Astrocyte (in vitro differentiated cells and primary cell): ENCODE results near the gene MED9. TPM values are rescaled to one million over a fixed set of nuclear protein-coding genes. Genes with fewer than 3 reads are reported as not detected.

ENCODE experiments used
- DNase-seq: peaks from one replicate; pipeline ENCODE4 v3.0.0-alpha.2; 2010; ENCODE audit warnings: low read depth
- FAIRE-seq: peaks from 2 replicates; lab custom pipeline; 2011; peaks lifted over from hg19 to GRCh38; lab: Jason Lieb, UNC
- H2AFZ ChIP-seq: 2 replicates; pipeline ENCODE4 v1.6.0; 2012; ENCODE audit warnings: low read depth, low read length, inconsistent platforms
- H3K27ac ChIP-seq: 2 replicates; pipeline ENCODE4 v1.5.1; 2011; ENCODE audit warnings: low read depth, low read length, inconsistent platforms
- H3K27me3 ChIP-seq: 2 replicates; pipeline ENCODE4 v1.6.0; 2011; ENCODE audit warnings: low read length, inconsistent platforms; ENCODE audit not compliant: insufficient read depth
- H3K36me3 ChIP-seq: 2 replicates; pipeline ENCODE4 v1.5.1; 2011; ENCODE audit warnings: low read length, inconsistent platforms; ENCODE audit not compliant: insufficient read depth
- H3K4me1 ChIP-seq: 2 replicates; pipeline ENCODE4 v1.5.1; 2011; ENCODE audit warnings: low read length, inconsistent platforms; ENCODE audit not compliant: insufficient read depth
- H3K4me2 ChIP-seq: 2 replicates; pipeline ENCODE4 v1.6.0; 2012; ENCODE audit warnings: low read length, inconsistent platforms
- H3K4me3 ChIP-seq: 2 replicates; pipeline ENCODE4 v1.5.1; 2011; ENCODE audit warnings: low read depth, mild to moderate bottlenecking, low read length, inconsistent platforms; ENCODE audit not compliant: insufficient read depth
- H3K79me2 ChIP-seq: 2 replicates; pipeline ENCODE4 v1.6.0; 2012; ENCODE audit warnings: mild to moderate bottlenecking, low read length, inconsistent platforms; ENCODE audit not compliant: insufficient read depth
- H3K9ac ChIP-seq: 2 replicates; pipeline ENCODE4 v1.6.0; 2012; ENCODE audit warnings: mild to moderate bottlenecking, low read length, inconsistent platforms
- H3K9me3 ChIP-seq: 2 replicates; pipeline ENCODE4 v1.5.1; 2012; ENCODE audit warnings: low read depth, mild to moderate bottlenecking, low read length, inconsistent platforms; ENCODE audit not compliant: insufficient read depth
- H4K20me1 ChIP-seq: 2 replicates; pipeline ENCODE4 v1.6.0; 2012; ENCODE audit warnings: low read length, inconsistent platforms; ENCODE audit not compliant: insufficient read depth
- H3K27ac Mint-ChIP-seq: one replicate; pipeline ENCODE4 v1.8.0; 2021; ENCODE audit warnings: mild to moderate bottlenecking, mixed read lengths; ENCODE audit not compliant: unreplicated experiment
- H3K27me3 Mint-ChIP-seq: one replicate; pipeline ENCODE4 v1.8.0; 2021; ENCODE audit warnings: low read depth, mixed read lengths; ENCODE audit not compliant: unreplicated experiment
- H3K36me3 Mint-ChIP-seq: one replicate; pipeline ENCODE4 v1.8.0; 2021; ENCODE audit warnings: low read depth, mixed read lengths; ENCODE audit not compliant: unreplicated experiment
- H3K4me1 Mint-ChIP-seq: one replicate; pipeline ENCODE4 v1.8.0; 2021; ENCODE audit warnings: low read depth, mixed read lengths; ENCODE audit not compliant: unreplicated experiment
- H3K4me3 Mint-ChIP-seq: one replicate; pipeline ENCODE4 v1.8.0; 2021; ENCODE audit warnings: mild to moderate bottlenecking, moderate library complexity, mixed read lengths; ENCODE audit not compliant: unreplicated experiment
- H3K9me3 Mint-ChIP-seq: one replicate; pipeline ENCODE4 v1.8.0; 2021; ENCODE audit warnings: mild to moderate bottlenecking, mixed read lengths; ENCODE audit not compliant: unreplicated experiment
- EZH2 ChIP-seq: IDR thresholded peaks from 2 replicates; pipeline ENCODE4 v1.6.1; 2012; ENCODE audit warnings: mild to moderate bottlenecking, low read length, inconsistent platforms; ENCODE audit not compliant: insufficient read depth
- total RNA-seq: library from RNA; stranded (reverse); gene quantifications from 2 replicates; pipeline ENCODE4 v1.2.1, GENCODE V29; 2021
- TF ChIP-seq, protein P1 (sequence below): IDR thresholded peaks from 2 replicates; pipeline ENCODE4 v1.5.1; 2011; ENCODE audit warnings: low read depth, mild to moderate bottlenecking, inconsistent platforms, low read length, moderate library complexity; ENCODE audit not compliant: insufficient read depth

MED9 gene
- total RNA-seq, 1 donor from 2014 or later, result 9.4 TPM

DNA sequence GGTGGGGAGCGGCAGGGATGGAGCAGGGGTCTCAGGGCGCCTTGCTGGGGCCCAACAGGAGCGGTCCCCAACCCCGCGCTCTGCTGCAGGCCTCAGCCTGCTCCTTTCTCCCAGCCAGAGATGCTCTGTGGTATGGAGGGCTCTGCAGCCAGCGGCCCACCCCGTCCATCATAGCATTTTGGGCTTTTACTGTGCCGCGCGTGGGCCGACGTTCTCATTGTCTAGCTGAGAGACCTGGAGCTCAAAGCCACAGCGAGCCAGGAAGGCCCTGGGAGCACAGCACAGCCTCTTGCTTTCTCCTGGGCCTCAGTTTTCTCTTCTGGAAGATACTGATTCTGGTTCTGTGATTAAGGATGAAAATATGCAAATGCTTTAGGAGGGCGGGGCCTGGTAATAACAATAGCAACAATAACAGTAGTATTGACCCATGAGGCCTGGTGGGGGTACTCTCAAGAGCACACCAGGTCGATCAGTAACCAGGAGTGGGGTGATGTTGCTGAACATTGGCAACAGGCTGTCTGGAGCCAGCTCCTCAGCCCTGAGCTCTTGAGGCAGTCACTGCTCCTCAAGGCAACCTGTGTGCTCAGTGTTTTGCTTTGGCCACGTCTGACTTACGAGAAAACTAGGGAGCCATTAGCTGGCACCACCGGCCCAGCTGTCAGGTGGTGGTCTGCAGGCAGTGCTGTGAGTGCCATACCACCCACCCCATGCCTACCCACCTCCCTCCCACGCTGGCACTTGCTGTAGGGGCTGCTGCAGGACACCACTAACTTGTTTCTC lies 20.5 kb downstream of the MED9 start:
- Mint-ChIP-seq H3K36me3 (no peaks in the 10 kb centered on the region), H3K27ac (no peak overlapping the region), H3K27me3 (peaks cover 38% of the 10 kb centered on the region), H3K4me3 (peak overlapping the region; percentile 60), H3K4me1 (peaks cover 3% of the 10 kb centered on the region), H3K9me3 (no peaks in the 10 kb centered on the region)
- Histone ChIP-seq H3K27ac (no peak overlapping the region), H3K4me1 (peaks cover 19% of the 10 kb centered on the region), H4K20me1 (peaks cover 21% of the 10 kb centered on the region), H3K4me3 (no peak overlapping the region), H3K36me3 (no peaks in the 10 kb centered on the region), H3K4me2 (peak overlapping the region; percentile 99), H3K9ac (peak overlapping the region; percentile 73), H3K79me2 (no peaks in the 10 kb centered on the region), H3K27me3 (peaks cover 10% of the 10 kb centered on the region), H3K9me3 (no peaks in the 10 kb centered on the region), H2AFZ (peak overlapping the region; percentile 20)
- peak; percentile 5 for DNase-seq
- TF ChIP-seq, protein P1, sequence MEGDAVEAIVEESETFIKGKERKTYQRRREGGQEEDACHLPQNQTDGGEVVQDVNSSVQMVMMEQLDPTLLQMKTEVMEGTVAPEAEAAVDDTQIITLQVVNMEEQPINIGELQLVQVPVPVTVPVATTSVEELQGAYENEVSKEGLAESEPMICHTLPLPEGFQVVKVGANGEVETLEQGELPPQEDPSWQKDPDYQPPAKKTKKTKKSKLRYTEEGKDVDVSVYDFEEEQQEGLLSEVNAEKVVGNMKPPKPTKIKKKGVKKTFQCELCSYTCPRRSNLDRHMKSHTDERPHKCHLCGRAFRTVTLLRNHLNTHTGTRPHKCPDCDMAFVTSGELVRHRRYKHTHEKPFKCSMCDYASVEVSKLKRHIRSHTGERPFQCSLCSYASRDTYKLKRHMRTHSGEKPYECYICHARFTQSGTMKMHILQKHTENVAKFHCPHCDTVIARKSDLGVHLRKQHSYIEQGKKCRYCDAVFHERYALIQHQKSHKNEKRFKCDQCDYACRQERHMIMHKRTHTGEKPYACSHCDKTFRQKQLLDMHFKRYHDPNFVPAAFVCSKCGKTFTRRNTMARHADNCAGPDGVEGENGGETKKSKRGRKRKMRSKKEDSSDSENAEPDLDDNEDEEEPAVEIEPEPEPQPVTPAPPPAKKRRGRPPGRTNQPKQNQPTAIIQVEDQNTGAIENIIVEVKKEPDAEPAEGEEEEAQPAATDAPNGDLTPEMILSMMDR, result no peak
- no peak for TF ChIP-seq EZH2
- FAIRE-seq, result no peak

DNA sequence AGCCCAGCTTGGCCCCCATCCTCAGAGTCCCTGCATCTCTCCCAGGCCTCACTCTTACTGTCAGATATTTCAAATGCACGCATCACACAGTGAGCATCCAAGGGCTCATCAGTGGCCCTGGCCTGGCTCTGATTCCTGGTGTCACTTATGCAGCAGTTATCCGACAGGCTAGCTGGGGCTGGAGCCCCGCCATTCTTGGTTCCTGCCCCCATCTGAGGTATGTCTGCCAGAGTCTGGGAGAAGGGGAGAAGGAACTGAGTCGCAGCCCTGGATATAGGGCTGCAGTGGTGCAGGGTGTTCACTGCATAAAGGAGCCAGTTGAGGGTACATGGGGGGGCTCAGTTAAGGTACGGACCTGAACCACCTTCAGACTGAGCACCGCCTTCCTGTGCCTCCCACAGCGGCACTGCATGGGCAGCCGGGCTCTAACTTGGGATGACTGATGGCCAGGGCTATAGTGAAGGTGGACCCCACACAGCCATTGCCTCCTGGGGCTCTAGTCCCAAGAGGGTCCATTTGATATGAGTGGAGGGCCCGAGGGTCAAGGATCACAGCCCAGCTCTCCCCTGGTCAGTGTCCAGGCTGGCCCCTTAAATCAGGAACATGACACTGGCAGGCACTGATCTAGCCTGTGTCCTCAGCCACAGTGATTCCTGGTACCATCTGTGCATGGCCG lies 21.2 kb downstream of the MED9 start:
- H3K27me3 Mint-ChIP-seq, result peaks cover 44% of the 10 kb centered on the region
- peaks cover 3% of the 10 kb centered on the region for H3K4me1 Mint-ChIP-seq
- H3K4me3 Mint-ChIP-seq, result no peak overlapping the region
- no peak for DNase-seq
- Histone ChIP-seq H3K79me2 (no peaks in the 10 kb centered on the region), H3K9ac (no peak overlapping the region), H3K4me2 (no peak overlapping the region), H4K20me1 (peaks cover 14% of the 10 kb centered on the region), H2AFZ (no peak overlapping the region), H3K36me3 (no peaks in the 10 kb centered on the region), H3K4me1 (peaks cover 19% of the 10 kb centered on the region), H3K9me3 (no peaks in the 10 kb centered on the region), H3K27ac (no peak overlapping the region), H3K27me3 (peaks cover 10% of the 10 kb centered on the region), H3K4me3 (no peak overlapping the region)
- no peak for FAIRE-seq
- TF ChIP-seq EZH2, result no peak
- TF ChIP-seq, protein P1, result no peak
- H3K36me3 Mint-ChIP-seq, result peaks cover 1% of the 10 kb centered on the region
- H3K9me3 Mint-ChIP-seq, result no peaks in the 10 kb centered on the region
- no peak overlapping the region for H3K27ac Mint-ChIP-seq
